A549 (cell line): Measurements from ENCODE around the gene CLSTN2. TPM values are rescaled to one million over a fixed set of nuclear protein-coding genes. Genes with fewer than 3 reads are reported as not detected.

Experiments
- ATAC-seq, 2 experiments: fragments of 200-7000 bp in 1 of 2; fragments of >200 bp in 1 of 2; cut with Nextera tagmentation in 1 of 2; cut with Tn5 transposase in 1 of 2; 3 replicates each; pipeline versions ENCODE4 v1.8.0 to v1.9.1; 2018 to 2020; ENCODE audit warnings: mild to moderate bottlenecking in 1 of 2, moderate library complexity in 1 of 2
- CTCF ChIA-PET: fragments of 300-600 bp; sonication (Branson Sonifier 250); formaldehyde crosslinking; extraction: SDS; loops from one replicate; lab custom pipeline; 2021; ENCODE audit warnings: antibody characterized with exemption, inconsistent platforms; lab: Yijun Ruan, JAX
- POLR2A ChIA-PET: fragments of 350-600 bp; formaldehyde crosslinking; extraction: SDS; loops from one replicate; lab custom pipeline; 2021; ENCODE audit warnings: antibody characterized with exemption, inconsistent platforms; lab: Yijun Ruan, JAX
- DNase-seq, 2 experiments: peaks; one replicate each; pipeline versions ENCODE4 v3.0.0 to v3.0.0-alpha.2; 2011 to 2016; ENCODE audit warnings: low read depth in 1 of 2, low spot score in 1 of 2
- FAIRE-seq: peaks from 2 replicates; lab custom pipeline; 2011; peaks lifted over from hg19 to GRCh38; lab: Jason Lieb, UNC
- H3K27ac ChIP-seq, 2 experiments: fragments of >200 bp; sonication (Bioruptor Twin); formaldehyde crosslinking; 3 replicates each; pipeline ENCODE4 v1.5.1; 2016 to 2017
- H3K4me1 ChIP-seq: fragments of >200 bp; sonication (Bioruptor Twin); formaldehyde crosslinking; 3 replicates; pipeline ENCODE4 v1.6.1; 2016
- H3K4me2 ChIP-seq: fragments of >200 bp; sonication (Bioruptor Twin); formaldehyde crosslinking; 3 replicates; pipeline ENCODE4 v1.6.1; 2016
- H3K4me3 ChIP-seq: fragments of >200 bp; sonication (Bioruptor Twin); formaldehyde crosslinking; 3 replicates; pipeline ENCODE4 v1.5.1; 2016
- H3K9me3 ChIP-seq: fragments of >200 bp; sonication (Bioruptor Twin); formaldehyde crosslinking; 3 replicates; pipeline ENCODE4 v1.6.1; 2016
- ATOH8 ChIP-seq: fragments of 250-450 bp; sonication (Bioruptor Pico); IDR thresholded peaks from 2 replicates; pipeline ENCODE4 v1.5.0; 2020; ENCODE audit warnings: low read depth, mild to moderate bottlenecking, moderate library complexity
- CBX8 ChIP-seq: fragments of 200-600 bp; sonication (generic); IDR thresholded peaks from 2 replicates; pipeline ENCODE4 v1.6.1; 2016
- CEBPB ChIP-seq, 2 experiments: fragments of >200 bp in 1 of 2; sonication (Bioruptor Twin) in 1 of 2; formaldehyde crosslinking in 1 of 2; IDR thresholded peaks; 2 replicates each; pipeline ENCODE4 v1.6.1; 2012 to 2016
- CHD2 ChIP-seq: fragments of 150-350 bp; IDR thresholded peaks from 2 replicates; pipeline ENCODE4 v1.6.1; 2014; ENCODE audit warnings: low read length; ENCODE audit not compliant: partially characterized antibody
- EHF ChIP-seq: fragments of 250-450 bp; sonication (Bioruptor Pico); IDR thresholded peaks from 2 replicates; pipeline ENCODE4 v1.5.0; 2020; ENCODE audit warnings: mild to moderate bottlenecking
- ELK1 ChIP-seq: fragments of 150-350 bp; IDR thresholded peaks from 2 replicates; pipeline ENCODE4 v1.6.1; 2014; ENCODE audit warnings: low read depth, mild to moderate bottlenecking, low read length
- EP300 ChIP-seq, 2 experiments: fragments of >200 bp; sonication (Bioruptor Twin); formaldehyde crosslinking; IDR thresholded peaks; 2 replicates in 1 of 2; 3 replicates in 1 of 2; pipeline ENCODE4 v1.6.1; 2016 to 2017
- HDAC2 ChIP-seq: fragments of 200-600 bp; sonication (generic); IDR thresholded peaks from 2 replicates; pipeline ENCODE4 v1.6.1; 2016
- HMGXB4 ChIP-seq: fragments of 250-450 bp; sonication (Bioruptor Pico); IDR thresholded peaks from 2 replicates; pipeline ENCODE4 v1.5.0; 2021; ENCODE audit warnings: mild to moderate bottlenecking, moderate library complexity, borderline replicate concordance
- JUN ChIP-seq, 2 experiments: fragments of >200 bp; sonication (Bioruptor Twin); formaldehyde crosslinking; IDR thresholded peaks; 2 replicates in 1 of 2; 3 replicates in 1 of 2; pipeline ENCODE4 v1.6.1; 2016 to 2017
- KDM5A ChIP-seq: fragments of 200-600 bp; sonication (generic); IDR thresholded peaks from 2 replicates; pipeline ENCODE4 v1.6.1; 2016; ENCODE audit warnings: antibody characterized with exemption, mild to moderate bottlenecking
- MAZ ChIP-seq: fragments of 150-350 bp; IDR thresholded peaks from 2 replicates; pipeline ENCODE4 v1.6.1; 2014; ENCODE audit warnings: antibody characterized with exemption, low read depth, low read length, borderline replicate concordance
- MYC ChIP-seq: IDR thresholded peaks from 2 replicates; pipeline ENCODE4 v1.6.1; 2012; ENCODE audit warnings: mild to moderate bottlenecking, inconsistent platforms, low read length, improper control_type of control experiment, borderline replicate concordance
- SMC3 ChIP-seq: fragments of >200 bp; sonication (Bioruptor Twin); formaldehyde crosslinking; IDR thresholded peaks from 3 replicates; pipeline ENCODE4 v1.6.1; 2018; ENCODE audit warnings: inconsistent platforms
- SREBF2 ChIP-seq: fragments of 450-650 bp; IDR thresholded peaks from 2 replicates; pipeline ENCODE4 v1.6.1; 2014; ENCODE audit warnings: mild to moderate bottlenecking, moderate library complexity
- TFCP2L1 ChIP-seq: fragments of 250-450 bp; sonication (Bioruptor Pico); IDR thresholded peaks from 2 replicates; pipeline ENCODE4 v1.5.0; 2021; ENCODE audit warnings: mild to moderate bottlenecking
- TP53 ChIP-seq: fragments of 250-450 bp; sonication (Bioruptor Pico); IDR thresholded peaks from 2 replicates; pipeline ENCODE4 v1.5.0; 2021; ENCODE audit warnings: mild to moderate bottlenecking, moderate library complexity
- ZFP36 ChIP-seq: fragments of 450-650 bp; IDR thresholded peaks from 2 replicates; pipeline ENCODE4 v1.6.1; 2014; ENCODE audit warnings: borderline replicate concordance; ENCODE audit not compliant: partially characterized antibody
- ZNF302 ChIP-seq: fragments of 250-450 bp; sonication (Bioruptor Pico); IDR thresholded peaks from 2 replicates; pipeline ENCODE4 v1.9.0; 2021; ENCODE audit warnings: inconsistent platforms, mild to moderate bottlenecking, moderate library complexity
- WGBS: methylation state at CpG from one replicate; pipeline ENCODE4 v1.1.6; 2017; ENCODE audit errors: missing lambda C conversion rate; 5-methylcytosine and 5-hydroxymethylcytosine counted together
- polyA plus RNA-seq, 4 experiments: library from polyadenylated mRNA; depleted of rRNA in 3 of 4; stranded (reverse); fragments of >200 nt; fragmentation: RNase III in 1 of 4; extraction: RNeasy Plus Mini Kit Qiagen cat#74134 plus additional on column Dnase treatment in 1 of 4; gene quantifications; 2 replicates in 3 of 4; 3 replicates in 1 of 4; pipeline ENCODE4 v1.2.3, GENCODE V29; 2011 to 2017
- TF ChIP-seq, protein P1 (sequence below): fragments of 200-600 bp; sonication (generic); IDR thresholded peaks from 2 replicates; pipeline ENCODE4 v1.6.1; 2016; ENCODE audit warnings: antibody characterized with exemption, mild to moderate bottlenecking, moderate library complexity
- TF ChIP-seq, protein P2 (sequence below): IDR thresholded peaks from 2 replicates; pipeline ENCODE4 v1.6.1; 2012
- TF ChIP-seq, protein P3 (sequence below): fragments of >200 bp; sonication (Bioruptor Twin); formaldehyde crosslinking; IDR thresholded peaks from 2 replicates; pipeline ENCODE4 v1.6.1; 2016
- TF ChIP-seq, protein P4 (sequence below): IDR thresholded peaks from 2 replicates; pipeline ENCODE4 v1.6.1; 2012

Gene CLSTN2
- polyA plus RNA-seq, 2 of the 4 experiments (the other 2 are of a cell fraction): 0.03 to 0.04 TPM

GRCh38 chr3:140092848-140093536 is 158.0 kb downstream of the CLSTN2 start:
- ATAC-seq: no peak
- CTCF ChIA-PET: no interaction called here
- H3K27ac ChIP-seq: no peak overlapping the region
- no peak overlapping the region for H3K4me2 ChIP-seq
- no peak overlapping the region for H3K4me3 ChIP-seq
- H3K4me1 ChIP-seq: no peaks in the 10 kb centered on the region
- FAIRE-seq: no peak
- no peak for DNase-seq
- no peak for TF ChIP-seq HDAC2
- TF ChIP-seq CHD2: no peak
- TF ChIP-seq JUN (IDR thresholded peaks at IDR 0.05): no peak
- TF ChIP-seq ZFP36: no peak
- TF ChIP-seq ZNF302 (CRISPR knock-in tag): no peak
- TF ChIP-seq SMC3: no peak
- TF ChIP-seq EHF (CRISPR knock-in tag): no peak
- no peak for TF ChIP-seq KDM5A
- TF ChIP-seq CBX8: no peak
- TF ChIP-seq, all 56 proteins: peak for 0
- POLR2A ChIA-PET: no interaction called here
- 0% methylated on average over 4 of the region's 8 CpGs for WGBS
- no peaks in the 10 kb centered on the region for H3K9me3 ChIP-seq

- TF ChIP-seq, protein P1, sequence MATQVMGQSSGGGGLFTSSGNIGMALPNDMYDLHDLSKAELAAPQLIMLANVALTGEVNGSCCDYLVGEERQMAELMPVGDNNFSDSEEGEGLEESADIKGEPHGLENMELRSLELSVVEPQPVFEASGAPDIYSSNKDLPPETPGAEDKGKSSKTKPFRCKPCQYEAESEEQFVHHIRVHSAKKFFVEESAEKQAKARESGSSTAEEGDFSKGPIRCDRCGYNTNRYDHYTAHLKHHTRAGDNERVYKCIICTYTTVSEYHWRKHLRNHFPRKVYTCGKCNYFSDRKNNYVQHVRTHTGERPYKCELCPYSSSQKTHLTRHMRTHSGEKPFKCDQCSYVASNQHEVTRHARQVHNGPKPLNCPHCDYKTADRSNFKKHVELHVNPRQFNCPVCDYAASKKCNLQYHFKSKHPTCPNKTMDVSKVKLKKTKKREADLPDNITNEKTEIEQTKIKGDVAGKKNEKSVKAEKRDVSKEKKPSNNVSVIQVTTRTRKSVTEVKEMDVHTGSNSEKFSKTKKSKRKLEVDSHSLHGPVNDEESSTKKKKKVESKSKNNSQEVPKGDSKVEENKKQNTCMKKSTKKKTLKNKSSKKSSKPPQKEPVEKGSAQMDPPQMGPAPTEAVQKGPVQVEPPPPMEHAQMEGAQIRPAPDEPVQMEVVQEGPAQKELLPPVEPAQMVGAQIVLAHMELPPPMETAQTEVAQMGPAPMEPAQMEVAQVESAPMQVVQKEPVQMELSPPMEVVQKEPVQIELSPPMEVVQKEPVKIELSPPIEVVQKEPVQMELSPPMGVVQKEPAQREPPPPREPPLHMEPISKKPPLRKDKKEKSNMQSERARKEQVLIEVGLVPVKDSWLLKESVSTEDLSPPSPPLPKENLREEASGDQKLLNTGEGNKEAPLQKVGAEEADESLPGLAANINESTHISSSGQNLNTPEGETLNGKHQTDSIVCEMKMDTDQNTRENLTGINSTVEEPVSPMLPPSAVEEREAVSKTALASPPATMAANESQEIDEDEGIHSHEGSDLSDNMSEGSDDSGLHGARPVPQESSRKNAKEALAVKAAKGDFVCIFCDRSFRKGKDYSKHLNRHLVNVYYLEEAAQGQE: no peak
- no peak for TF ChIP-seq TFCP2L1 (CRISPR knock-in tag)
- no peak for TF ChIP-seq EP300 (IDR thresholded peaks at IDR 0.05)
- TF ChIP-seq, protein P2, sequence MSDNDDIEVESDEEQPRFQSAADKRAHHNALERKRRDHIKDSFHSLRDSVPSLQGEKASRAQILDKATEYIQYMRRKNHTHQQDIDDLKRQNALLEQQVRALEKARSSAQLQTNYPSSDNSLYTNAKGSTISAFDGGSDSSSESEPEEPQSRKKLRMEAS: no peak
- TF ChIP-seq ATOH8: no peak
- TF ChIP-seq, all 56 proteins: peak for 0
- POLR2A ChIA-PET: no interaction called here
- ATAC-seq (no peak), FAIRE-seq (no peak), DNase-seq (no peak)
- 0% methylated on average over 5 of the region's 5 CpGs for WGBS
- no peak overlapping the region for H3K4me2 ChIP-seq
- no peak overlapping the region for H3K4me3 ChIP-seq
- CTCF ChIA-PET: no interaction called here
- H3K27ac ChIP-seq: no peak overlapping the region
- H3K9me3 ChIP-seq: no peaks in the 10 kb centered on the region
- no peaks in the 10 kb centered on the region for H3K4me1 ChIP-seq
These were observed 158.8 kb downstream of the CLSTN2 start for GRCh38 chr3:140093742-140094141.

GRCh38 chr3:140094487-140094886 is 159.5 kb downstream of the CLSTN2 start:
- WGBS: 53% methylated on average over 1 of the region's 1 CpG
- ChIA-PET POLR2A (no interaction called here), CTCF (no interaction called here)
- H3K9me3 ChIP-seq: no peaks in the 10 kb centered on the region
- H3K27ac ChIP-seq: no peak overlapping the region
- H3K4me3 ChIP-seq: no peak overlapping the region
- ATAC-seq: no peak
- no peak for DNase-seq
- H3K4me1 ChIP-seq: no peaks in the 10 kb centered on the region
- no peak overlapping the region for H3K4me2 ChIP-seq
- FAIRE-seq: no peak
- no peak for TF ChIP-seq MAZ
- TF ChIP-seq ELK1: no peak
- no peak for TF ChIP-seq ATOH8
- no peak for TF ChIP-seq TP53 (CRISPR knock-in tag)
- no peak for TF ChIP-seq EP300 (IDR thresholded peaks at IDR 0.05)
- TF ChIP-seq, protein P3, sequence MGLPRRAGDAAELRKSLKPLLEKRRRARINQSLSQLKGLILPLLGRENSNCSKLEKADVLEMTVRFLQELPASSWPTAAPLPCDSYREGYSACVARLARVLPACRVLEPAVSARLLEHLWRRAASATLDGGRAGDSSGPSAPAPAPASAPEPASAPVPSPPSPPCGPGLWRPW: no peak
- no peak for TF ChIP-seq HMGXB4 (CRISPR knock-in tag)
- TF ChIP-seq CEBPB (IDR thresholded peaks at IDR 0.05): no peak
- no peak for TF ChIP-seq MYC
- no peak for TF ChIP-seq CBX8
- TF ChIP-seq, protein P2: no peak
- TF ChIP-seq, protein P4, sequence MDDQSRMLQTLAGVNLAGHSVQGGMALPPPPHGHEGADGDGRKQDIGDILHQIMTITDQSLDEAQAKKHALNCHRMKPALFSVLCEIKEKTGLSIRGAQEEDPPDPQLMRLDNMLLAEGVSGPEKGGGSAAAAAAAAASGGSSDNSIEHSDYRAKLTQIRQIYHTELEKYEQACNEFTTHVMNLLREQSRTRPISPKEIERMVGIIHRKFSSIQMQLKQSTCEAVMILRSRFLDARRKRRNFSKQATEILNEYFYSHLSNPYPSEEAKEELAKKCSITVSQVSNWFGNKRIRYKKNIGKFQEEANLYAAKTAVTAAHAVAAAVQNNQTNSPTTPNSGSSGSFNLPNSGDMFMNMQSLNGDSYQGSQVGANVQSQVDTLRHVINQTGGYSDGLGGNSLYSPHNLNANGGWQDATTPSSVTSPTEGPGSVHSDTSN: no peak
- TF ChIP-seq SREBF2: no peak
